Raji (cell line): ENCODE data around the gene DOCK6.

Experiments used
- POLR2A ChIP-seq: IDR thresholded peaks from 2 replicates; pipeline ENCODE4 v1.6.1; 2011; ENCODE audit warnings: low read depth, low read length, control low read depth; ENCODE audit not compliant: insufficient read depth

DOCK6 gene

DNA sequence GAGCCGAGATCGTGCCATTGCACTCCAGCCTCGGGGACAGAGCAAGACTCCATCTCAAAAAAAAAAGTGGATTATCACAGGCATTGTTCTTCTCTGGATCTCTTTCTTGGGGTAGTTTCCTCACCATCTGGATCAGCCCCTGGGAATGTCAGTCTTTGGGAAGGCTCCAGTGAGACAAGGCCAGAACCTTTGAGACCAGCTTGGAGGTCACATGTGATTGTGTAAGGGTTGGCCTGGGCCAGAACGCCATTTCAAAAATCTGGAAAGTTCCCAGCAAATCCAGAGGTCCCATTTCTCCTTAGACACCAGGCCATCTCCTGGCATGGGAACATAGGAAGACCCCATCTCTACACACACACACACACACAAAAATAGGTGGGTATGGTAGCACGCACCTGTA, 37.2 kb downstream of the DOCK6 start:
- TF ChIP-seq POLR2A: no peak

DNA sequence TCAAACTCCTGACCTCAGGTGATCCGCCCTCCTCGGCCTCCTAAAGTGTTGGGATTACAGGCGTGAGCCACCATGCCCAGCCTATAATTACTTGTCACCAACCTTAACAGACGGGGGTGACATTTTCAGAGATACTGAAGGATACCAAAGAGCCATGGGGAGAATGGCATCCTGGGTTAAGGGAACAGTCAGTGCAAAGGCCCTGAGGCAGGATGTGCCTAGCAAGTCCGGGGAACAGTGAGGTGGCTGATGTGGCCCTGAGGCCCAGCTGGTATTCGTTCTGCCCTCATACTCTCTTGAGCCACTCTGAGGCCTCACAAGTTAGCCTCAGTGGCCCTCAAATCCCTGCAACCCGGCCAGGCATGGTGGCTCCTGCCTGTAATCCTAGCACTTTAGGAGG, 37.9 kb downstream of the DOCK6 start:
- TF ChIP-seq POLR2A: no peak

DNA sequence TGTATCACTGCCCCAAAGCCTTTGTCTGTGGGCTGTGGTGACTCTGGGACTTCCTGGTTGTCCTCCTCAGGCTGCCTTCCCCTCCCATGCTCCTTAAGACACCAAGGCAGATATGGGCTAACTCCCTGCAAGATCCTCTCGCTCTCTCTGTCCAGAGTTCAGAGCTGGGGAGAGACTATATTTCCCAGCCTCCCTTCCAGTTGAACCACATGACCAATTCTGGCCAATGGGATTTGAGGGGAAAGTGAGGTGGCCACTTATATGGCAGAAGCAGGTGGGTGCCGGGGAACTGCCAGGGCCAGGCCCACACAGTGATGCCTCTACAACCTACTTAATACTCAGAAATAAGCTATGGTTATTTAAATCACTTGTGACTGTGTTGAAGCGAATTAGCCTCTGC, 39.1 kb downstream of the DOCK6 start:
- TF ChIP-seq POLR2A: no peak

DNA sequence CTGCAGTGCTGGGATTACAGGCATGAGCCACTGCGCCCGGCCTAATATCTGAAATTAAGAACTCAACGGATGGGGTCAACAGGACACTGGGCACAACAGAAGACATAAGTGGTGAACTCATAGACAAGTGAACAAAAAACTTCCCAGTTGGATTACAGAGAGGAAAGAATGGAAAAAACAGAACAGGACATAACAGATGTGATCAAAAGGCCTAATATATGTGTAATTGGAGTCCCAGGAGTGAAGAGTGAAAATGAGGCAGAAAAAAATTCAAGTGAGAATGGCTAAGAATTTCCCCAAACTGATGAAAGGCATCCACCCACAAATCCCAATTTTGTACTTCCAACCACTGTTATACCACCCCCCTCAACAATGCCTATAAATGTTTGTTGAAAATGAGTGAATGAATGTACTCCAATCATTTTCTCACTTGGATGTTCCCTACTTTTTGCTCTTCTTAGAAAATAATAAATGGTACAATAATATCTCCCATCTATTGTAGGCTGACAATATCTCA, 41.2 kb downstream of the DOCK6 start:
- TF ChIP-seq POLR2A: no peak

DNA sequence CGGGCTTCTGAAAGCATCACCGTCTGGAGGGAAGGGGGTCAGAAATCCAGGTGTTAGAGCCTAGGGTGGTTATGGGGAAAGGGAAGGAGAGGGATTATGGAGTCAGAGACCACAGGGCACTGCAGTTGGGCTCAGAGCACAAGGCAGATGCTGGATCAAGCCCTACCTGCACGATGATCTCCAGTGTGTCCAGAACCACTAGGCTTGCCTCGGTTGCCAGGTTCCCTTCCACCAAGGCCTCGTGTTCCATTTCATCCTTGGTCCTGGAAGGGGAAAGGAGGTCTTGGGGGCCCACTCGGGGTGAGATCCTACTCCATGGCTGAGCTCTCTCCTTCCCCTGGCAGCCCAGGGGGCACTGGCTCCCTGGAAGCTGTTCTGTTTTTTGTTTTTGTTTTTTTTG, 47.9 kb downstream of the DOCK6 start:
- TF ChIP-seq POLR2A: no peak

DNA sequence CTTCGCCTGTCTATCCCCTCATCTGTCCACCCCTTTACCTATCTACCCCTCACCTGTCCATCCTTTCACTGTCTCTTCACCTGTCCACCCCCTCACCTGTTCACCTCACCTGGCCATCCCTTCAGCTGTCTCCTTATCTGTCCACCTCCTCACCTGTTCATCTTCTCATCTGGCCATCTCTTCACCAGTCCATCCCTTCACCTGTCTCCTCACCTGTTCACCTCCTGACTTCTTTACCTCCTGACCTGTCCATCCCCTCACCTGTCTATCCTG, 51.7 kb downstream of the DOCK6 start:
- TF ChIP-seq POLR2A: no peak

DNA sequence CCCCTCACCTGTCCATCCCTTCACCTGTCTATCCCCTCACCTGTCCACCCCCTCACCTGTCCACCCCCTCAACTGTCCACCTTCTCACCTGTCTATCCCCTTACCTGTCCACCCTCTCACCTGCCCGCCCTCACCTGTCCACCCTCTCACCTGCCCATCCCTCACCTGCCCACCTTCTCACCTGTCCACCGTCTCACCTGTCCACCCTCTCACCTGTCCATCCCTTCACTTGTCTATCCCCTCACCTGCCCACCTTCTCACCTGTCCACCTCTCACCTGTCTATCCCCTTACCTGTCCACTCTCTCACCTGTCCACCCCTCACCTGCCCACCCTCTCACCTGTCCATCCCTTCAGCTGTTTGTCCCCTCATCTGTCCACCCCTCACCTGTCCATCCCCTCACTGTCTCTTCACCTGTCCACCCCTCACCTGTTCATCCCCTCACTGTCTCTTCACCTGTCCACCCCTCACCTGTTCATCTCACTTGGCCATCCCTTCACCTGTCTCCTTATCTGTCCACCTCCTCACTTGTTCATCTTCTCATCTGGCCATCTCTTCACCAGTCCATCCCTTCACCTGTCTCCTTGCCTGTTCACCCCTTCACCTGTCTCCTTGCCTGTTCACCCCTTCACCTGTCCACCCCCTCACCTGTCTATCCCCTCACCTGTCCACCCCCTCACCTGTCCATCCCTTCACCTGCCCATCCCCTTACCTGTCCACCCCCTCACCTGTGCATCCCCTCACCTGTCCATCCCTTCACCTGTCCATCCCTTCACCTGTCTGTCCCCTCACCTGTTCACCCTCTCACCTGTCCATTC, 52.3 kb downstream of the DOCK6 start:
- no peak for TF ChIP-seq POLR2A

DNA sequence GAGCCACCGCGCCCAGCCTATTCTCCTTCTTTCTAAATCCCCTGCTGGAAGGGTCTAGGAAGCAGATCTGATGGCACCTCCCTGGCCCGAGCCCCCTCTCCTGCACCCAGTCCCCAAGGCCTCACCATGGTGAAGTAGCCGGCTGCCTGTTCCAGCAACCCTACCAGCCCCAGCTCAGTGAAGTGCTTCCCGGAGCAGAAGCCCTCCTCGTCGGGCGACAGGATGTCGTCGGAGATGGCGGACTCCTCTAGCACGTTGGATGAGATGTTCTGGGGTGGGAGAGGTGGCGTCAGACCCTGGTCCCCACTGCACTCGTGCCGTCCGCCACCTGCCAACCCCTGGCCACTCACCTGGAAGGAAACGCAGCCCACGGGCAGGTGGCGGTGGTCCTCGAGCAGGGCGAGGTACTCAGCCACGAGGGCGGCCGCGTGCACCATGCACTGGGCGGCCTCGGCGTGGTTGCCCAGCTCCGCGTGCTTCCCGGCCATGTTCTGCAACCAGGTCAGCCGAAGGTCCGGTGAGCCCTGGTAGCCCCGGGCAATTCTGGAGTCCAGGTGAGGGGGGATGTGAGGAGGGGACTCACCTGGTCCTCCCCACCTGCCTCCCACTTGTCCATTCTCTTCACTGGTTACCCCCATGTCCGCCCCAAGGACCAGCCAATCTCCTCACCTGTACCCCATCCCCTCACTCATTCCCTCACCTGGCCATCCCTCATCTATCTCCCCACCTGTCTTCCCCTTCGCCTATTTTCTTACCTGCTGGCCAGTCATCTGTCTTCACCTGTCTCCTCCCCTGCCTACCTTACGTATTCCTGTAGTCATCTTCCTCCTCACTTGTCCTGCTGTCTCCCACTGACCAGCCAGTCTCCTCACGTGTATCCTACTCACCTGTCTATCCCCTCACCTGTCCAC, 53.5 kb downstream of the DOCK6 start:
- TF ChIP-seq POLR2A: no peak

DNA sequence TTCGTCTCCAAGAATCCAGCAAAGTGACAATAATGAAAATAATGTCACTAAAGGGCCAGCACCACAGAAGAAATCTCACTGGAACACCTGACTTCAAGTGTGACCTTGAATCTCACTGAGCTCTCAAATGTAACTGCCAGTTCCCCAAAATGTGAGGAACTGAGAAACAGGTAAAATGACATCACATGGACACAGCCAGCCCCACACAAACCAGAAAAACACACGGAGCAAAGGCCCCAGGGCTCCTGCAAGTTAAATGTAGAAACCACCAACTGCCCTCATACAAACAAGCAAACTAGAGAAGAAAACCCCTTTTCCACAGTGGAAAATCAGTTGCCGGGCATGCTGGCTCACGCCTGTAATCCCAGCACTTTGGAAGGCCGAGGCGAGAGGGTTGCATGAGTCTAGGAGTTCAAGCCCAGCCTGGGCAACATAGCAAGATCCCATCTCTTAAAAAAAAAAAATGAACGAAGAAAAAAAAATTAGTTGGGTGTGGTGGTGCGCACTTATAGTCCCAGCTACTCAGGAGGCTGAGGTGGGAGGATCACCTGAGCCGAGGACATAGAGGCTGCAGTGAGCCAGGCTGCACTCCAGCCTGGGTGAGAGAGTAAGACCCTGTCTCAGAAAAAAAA, 56.3 kb downstream of the DOCK6 start:
- no peak for TF ChIP-seq POLR2A

DNA sequence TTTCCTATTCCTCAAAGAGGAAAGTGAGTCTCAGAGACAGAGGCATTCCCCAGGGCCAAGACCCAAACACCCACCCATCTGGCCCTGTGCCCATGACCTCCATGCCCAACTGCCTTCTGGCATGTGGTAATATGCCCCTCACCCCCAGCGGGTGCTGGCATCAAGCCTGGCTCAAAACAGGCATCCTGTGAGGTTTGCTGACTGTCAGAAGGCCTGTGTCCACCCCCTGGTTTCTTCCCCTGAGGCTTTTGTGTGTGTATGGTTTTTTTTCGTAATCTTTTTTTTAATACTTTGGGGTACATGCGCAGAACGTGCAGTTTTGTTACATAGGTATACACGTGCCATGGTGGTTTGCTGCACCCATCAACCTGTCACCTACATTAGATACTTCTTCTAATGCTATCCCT, 57.4 kb downstream of the DOCK6 start:
- TF ChIP-seq POLR2A: no peak

DNA sequence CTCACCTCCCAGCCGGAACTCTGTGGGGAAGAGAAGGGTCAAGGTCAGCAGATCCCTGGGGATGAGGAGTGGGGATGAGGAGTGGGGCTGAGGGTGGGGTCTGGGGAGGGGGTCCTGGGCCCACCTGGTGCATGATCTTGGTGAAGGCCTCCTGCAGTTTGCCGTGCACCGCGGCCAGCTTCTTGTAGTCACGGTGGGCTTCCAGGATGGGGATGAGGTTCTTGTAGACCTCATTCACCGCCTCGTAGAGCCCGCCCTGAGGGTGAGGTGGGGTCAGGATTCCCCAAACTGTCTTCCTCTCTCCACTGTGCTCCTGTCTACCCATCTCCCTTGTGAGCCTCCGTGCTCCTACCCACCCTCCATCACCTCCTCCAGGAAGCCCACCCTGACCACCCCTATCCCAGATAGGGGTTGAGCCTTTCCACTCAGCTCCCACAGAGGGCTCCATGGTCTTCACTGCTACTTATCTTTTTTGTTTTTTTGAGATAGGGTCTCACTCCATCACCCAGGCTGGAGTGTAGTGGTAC, 58.2 kb downstream of the DOCK6 start:
- no peak for TF ChIP-seq POLR2A

DNA sequence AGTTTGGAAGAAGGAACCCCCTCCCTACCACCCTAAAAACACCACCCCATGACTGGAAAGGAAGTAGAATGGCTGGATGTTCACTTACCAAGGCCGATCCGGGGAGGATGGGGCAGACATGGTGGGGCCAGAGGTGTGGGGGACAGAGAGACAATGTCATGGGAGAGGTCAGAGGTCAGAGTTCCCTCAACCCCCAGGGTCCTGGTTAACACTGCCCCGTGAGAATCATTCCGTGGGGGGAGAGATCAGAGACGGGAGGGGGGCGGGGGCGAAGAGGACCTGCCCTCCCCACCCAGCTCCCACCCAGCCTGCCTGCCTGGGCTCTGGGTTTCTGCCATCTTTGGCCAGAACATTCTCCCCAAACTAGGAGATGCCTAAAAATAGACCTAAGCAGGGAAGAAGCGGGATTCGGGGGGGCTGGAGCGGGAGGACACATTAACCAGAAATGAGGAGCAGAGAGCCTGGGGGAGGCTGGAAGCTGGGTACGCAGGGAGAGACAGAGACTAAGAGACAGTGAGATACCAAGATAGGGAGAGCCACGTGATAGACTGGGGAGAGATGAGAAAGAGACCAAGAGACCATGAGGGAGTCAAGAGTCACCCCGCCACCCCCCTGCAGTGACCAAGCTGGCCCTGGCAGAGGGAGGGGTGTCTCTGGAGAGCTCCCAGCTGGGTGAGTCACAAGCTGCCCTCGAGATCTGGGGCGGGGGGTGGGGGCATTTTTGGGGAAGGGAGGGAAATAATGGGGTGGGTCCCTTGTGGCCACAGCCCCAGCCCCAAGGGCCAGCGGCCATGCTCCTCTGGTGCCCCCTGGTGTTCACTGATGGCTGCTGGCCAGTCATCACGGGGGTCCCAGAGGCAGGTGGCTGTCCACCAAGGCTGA, 58.9 kb downstream of the DOCK6 start:
- no peak for TF ChIP-seq POLR2A

DNA sequence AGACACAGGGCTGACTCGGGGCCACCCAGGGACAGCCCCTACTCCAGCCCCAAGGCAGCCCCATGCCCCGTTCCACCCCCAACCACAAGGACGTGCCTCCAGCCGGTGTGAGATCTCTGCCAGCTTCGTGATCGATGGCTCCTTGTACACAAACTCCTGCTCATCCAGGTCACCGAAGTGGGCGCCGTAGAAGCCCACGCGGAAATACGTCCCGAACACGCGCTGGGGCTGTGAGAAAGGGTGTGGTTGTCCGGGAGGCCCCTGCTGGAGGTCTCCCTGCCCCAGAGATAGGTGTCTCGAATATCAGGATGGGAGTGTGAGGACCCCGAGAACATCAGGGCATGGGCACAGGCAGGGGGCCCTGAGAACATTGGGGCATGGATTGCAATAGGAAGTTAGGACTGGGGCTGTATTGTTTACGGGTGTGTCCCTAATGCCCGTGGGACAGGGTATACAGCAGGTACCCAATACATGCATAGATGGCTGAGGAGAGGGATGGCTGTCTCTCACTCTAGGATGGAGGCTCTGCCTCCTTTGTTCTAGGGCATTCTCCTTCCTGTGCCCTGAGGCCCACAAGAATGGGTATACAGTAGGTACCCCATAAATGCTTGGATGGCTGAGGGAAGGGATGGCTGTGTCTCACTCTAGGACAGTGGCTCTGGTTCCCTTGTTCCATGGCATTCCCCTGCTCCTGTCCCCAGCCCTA, 59.7 kb downstream of the DOCK6 start:
- no peak for TF ChIP-seq POLR2A

DNA sequence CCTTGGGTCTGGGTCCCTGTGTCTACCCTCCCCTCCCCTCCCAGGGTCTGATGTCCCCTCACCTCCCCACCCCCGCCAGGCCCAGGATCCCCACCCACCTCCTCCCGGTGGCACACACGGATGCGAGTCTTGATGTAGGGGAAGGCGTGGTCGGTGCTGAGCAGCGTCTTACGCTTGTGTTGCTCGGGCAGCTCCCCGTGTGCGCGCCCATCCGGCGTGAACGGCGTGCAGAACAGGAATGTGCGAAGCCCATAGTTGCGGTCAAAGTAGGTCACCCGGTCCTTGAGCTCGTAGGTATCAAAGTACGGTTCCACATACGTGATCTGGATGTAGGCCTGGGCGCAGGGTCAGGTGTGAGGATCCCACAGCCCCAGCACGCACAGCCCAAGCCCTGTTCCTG, 60.5 kb downstream of the DOCK6 start:
- TF ChIP-seq POLR2A: no peak

DNA sequence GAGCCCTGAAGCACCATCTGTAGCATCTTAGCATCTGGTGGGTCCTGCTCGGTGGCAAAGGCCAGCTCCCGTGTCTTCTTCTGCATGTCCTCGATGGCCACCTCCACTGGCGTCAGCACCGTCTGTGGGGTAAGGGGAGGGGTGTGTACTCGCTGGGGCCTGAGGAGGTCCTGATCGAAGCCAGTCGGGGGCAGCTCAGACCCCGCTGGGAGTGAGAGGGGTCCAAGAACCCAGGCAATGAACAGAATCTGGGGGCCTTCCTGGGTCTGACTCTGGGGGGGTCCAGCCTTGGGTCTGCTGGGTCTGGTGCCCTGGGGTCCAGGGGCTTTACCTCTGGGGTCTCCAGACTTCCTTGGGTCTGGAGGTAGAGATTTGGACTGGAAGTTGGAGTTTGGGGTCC, 61.4 kb downstream of the DOCK6 start:
- TF ChIP-seq POLR2A: no peak
